Activated naive CD4-positive, alpha-beta T cell treated with anti-CD3 and anti-CD28 coated beads, Interleukin-2, amount 50 U/mL, for 72 hours (primary cell): ENCODE measurements around the gene TTC33. TPM values are rescaled to one million over a fixed set of nuclear protein-coding genes. Genes with fewer than 3 reads are reported as not detected.

Experiments used
- ATAC-seq, 2 donors: fragments of 150-1000 bp; cut with Tn5 transposase; 2 replicates each; pipeline ENCODE4 v1.10.0; 2021; ENCODE audit warnings: mild to moderate bottlenecking in 2 of 2, moderate library complexity in 2 of 2
- DNase-seq, 2 donors: peaks; one replicate each; pipeline ENCODE4 v3.0.0; 2021 to 2022; ENCODE audit warnings: low spot score in 2 of 2
- H3K27ac Mint-ChIP-seq, 2 donors: one replicate each; pipeline ENCODE4 v1.8.0; 2022; ENCODE audit warnings: mild to moderate bottlenecking in 2 of 2, mixed read lengths in 2 of 2
- H3K36me3 Mint-ChIP-seq, 2 donors: one replicate each; pipeline ENCODE4 v1.8.0; 2022; ENCODE audit warnings: mixed read lengths in 2 of 2
- H3K9me3 Mint-ChIP-seq, 2 donors: one replicate each; pipeline ENCODE4 v1.8.0; 2022; ENCODE audit warnings: mixed read lengths in 2 of 2
- total RNA-seq, 2 donors: library from RNA; stranded (reverse); gene quantifications; one replicate each; pipeline ENCODE4 v1.2.3, GENCODE V29; 2022

The TTC33 gene
- total RNA-seq, 2 donors from 2014 or later, result 22.2 to 22.5 TPM

DNA sequence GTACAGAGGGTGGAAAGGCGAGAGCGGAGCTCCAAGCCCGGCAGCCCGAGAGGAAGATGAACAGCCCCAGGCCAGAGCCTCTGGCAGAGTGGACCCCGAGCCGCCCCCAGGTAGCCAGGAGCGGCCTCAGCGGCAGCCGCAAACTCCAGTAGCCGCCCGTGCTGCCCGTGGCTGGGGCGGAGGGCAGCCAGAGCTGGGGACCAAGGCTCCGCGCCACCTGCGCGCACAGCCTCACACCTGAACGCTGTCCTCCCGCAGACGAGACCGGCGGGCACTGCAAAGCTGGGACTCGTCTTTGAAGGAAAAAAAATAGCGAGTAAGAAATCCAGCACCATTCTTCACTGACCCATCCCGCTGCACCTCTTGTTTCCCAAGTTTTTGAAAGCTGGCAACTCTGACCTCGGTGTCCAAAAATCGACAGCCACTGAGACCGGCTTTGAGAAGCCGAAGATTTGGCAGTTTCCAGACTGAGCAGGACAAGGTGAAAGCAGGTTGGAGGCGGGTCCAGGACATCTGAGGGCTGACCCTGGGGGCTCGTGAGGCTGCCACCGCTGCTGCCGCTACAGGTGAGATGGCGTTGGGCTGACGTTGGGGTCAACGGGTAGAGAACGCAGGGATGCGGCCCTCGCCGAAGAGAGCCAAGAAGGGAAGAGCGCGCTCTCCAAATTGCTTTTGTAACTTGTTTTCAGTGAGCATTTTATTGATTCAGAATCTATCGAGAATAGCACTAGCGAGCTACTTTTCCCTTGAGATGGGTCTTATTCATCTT lies 75.7 kb downstream of the TTC33 start, which contains the start of gene PTGER4:
Gene PTGER4, plus strand, starts transcription at position 3 of the 769 bp plus-strand sequence. CDS start 1,079 bp downstream, outside the sequence.
- Mint-ChIP-seq H3K27ac (peak within 1 kb of the TSS; percentile 98 to 99), H3K9me3 (no peaks in the 10 kb centered on the region), H3K36me3 (peaks cover 49 to 58% of the 10 kb centered on the region in 2 donors)
- peak in 1 of 2 donors; percentile 7 for ATAC-seq
- peak in 1 of 2 donors; percentile 44 for DNase-seq

DNA sequence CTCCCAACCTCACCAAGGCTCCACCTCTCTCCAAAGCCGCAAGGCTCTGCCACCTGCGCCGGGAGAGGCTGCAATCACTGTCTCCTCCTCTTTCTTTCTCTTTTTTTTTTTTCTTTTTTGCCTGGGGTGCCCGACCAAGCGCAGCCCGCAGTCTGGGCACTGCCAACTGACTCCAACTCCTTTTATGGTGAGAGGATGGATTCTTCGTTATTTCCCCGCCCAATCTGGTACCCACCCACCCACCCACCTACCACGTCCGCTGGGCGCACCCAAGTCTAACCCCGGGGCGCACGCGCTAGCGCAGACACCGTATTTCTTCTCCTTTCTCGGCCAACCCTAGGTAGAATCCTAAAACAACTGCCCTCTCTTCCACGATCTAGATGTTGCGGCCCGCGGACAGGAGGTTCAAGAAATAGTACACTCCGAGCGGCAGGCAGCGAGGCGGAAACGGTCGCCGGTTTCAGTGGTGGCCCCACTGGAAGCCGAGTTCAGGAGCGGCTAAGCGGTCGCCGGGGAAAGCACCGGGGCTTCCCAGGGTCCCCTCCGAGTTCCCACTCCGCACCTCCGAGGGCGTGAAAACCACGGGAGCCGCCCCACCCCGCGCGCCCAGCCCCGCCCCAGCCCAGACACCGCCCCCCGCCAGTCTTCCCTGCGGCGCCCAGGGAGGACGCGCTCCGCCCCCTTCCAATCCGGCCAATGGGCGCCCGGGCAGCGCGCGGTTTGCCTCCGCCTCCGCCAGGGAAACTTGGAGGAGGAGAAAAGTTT lies 76.4 kb downstream of the TTC33 start:
- Mint-ChIP-seq H3K27ac (peak overlapping the region; percentile 98 to 99), H3K9me3 (no peaks in the 10 kb centered on the region), H3K36me3 (peaks cover 45 to 53% of the 10 kb centered on the region in 2 donors)
- DNase-seq (peak; percentile 92 to 96), ATAC-seq (peak; percentile 65 to 70)

DNA sequence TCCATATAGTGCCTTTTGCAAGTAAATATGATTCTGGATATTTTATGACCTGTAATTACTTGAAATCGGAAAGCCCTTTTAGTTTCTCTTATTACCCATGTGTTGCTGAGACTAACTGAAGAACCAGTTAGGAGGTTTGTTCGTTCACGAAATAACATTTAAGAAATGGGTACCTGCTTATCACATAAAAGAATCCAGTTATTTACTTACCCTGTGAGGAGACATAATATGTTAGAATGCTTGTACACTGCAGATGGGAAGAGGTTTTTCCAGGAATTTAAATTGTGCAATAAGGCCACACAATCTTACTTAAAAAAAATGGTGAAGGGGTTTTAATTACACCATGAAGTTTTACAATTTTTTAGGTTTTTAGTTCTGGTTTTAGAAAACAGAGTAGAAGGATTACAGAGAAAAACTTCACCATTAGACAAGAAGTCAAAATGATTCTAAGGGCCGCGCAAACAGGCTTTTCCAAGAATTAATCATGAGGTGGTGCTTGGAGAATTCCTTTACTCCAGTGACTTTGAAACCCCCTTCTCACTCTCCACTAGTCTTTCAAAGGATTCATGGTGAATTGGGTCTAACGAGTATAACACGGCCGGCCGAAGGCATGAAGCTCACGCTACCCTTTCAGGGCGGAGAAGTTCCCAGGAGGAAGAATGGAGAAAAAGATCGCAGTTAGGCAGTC lies 77.2 kb downstream of the TTC33 start:
- Mint-ChIP-seq H3K36me3 (peaks cover 40 to 46% of the 10 kb centered on the region in 2 donors), H3K27ac (peak overlapping the region; percentile 98 to 99), H3K9me3 (no peaks in the 10 kb centered on the region)
- no peak for DNase-seq
- no peak for ATAC-seq

DNA sequence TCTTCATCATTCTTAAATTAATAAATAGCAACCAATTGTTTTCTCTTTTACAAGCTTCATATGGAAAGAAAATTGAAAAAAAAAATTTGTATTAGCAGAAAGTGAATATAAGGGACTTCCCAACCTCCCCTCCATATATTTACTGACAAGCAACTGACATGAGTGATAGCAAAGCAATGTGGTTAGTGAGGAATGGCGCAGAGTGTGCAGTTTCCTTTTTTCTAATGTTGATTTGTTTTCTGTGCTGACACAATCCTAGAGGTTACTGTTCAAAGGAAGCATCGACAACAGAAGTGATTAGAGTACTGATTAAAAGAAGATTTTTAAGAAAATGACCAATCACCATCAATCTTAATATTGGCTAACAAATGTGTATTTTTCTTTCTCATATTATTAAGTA lies 77.7 kb downstream of the TTC33 start:
- Mint-ChIP-seq H3K9me3 (no peaks in the 10 kb centered on the region), H3K27ac (peak overlapping the region; percentile 98 to 99), H3K36me3 (peaks cover 34 to 40% of the 10 kb centered on the region in 2 donors)
- DNase-seq, result no peak
- ATAC-seq, result no peak

DNA sequence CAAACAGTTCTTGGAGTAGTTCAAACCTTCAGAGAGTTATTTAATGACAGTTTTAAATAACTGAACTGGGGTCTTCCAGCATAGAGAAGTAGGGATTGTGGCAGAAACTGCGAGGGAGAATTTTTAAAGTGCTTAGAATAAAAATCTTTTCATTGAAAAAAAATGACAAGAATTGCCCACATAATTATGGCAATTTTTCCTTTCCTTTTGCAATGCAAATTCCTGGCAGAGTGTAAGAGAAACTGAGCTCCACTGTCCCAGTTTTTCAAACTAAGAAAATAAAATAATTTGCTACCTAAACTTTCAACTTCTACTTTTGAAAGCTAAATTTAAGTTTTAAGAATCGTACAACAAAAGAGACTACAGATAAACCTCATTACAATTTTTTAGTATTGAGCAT lies 78.3 kb downstream of the TTC33 start:
- Mint-ChIP-seq H3K36me3 (peaks cover 28 to 34% of the 10 kb centered on the region in 2 donors), H3K27ac (peak overlapping the region; percentile 85), H3K9me3 (no peaks in the 10 kb centered on the region)
- no peak for ATAC-seq
- DNase-seq, result no peak

DNA sequence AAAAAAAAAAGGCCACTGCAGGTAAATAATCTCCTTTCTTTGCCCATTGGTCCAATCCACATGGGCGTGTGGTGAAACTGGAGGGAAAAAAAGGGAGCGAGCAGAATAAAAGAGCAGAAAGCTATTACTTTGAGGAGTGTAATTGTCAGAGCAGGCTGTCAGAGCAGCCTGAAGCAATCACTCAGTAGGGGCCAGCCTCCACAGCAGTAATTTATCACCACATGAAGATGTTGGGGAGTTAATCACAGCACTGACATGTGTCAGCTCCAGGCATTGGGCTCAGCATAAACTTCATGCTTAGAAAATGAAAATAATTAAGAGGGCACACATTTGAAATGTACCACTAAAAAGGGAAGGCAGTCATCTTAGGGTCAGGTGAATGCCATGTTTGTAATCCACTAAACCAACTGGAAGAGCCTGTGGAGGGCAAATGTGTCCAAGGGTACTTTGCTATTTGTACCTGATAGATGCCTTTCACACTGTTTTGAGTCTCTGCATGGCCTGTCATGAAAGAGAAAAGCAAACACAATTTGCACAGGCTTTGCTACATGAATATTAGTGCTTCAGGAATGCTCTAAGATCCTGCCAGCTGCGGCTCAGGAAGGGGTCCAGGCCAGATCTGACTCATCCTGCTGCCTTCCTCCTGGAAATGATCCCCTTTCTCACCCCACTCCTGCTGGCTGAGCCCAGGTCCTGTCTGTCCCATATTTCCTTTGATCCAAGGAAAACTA lies 79.0 kb downstream of the TTC33 start:
- Mint-ChIP-seq H3K27ac (peak overlapping the region; percentile 85), H3K36me3 (peaks cover 22 to 28% of the 10 kb centered on the region in 2 donors), H3K9me3 (no peaks in the 10 kb centered on the region)
- DNase-seq (no peak), ATAC-seq (no peak)

DNA sequence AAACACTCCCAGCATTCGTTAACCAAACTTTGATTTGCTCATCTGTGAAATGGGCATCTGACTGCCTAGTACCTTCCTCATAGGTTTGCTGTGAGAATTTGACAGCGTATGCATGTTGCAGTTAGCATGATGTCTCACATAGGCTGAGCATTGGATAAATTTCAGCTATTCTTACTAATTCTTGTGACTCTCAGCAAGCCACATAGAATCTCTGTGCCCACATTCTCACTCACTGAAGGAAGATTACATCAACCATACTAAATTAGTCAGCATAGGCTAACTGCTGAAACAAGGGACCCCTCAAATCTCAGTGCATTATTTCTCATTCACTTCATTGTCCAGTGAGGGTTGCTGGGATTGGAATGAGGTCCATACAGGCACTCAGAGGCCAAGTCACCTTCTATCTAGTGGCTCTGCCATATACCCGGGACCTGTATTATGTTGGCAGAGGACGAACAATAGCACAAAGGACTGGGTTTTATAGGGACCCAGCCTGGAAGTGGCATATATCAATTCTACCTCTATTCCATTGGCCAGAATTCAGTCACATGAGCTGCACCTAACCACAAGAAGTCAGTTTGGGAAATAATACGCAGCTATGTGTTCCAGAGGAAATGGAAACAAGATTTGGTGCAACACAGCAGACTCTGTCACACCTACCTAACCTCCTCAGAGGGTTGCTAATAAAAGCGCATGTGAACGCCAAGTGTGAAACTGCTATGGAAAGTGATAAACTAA lies 80.2 kb downstream of the TTC33 start:
- peaks cover 9 to 15% of the 10 kb centered on the region in 2 donors for H3K36me3 Mint-ChIP-seq
- H3K9me3 Mint-ChIP-seq, result no peaks in the 10 kb centered on the region
- H3K27ac Mint-ChIP-seq, result peak overlapping the region; percentile 79 to 85
- DNase-seq (no peak), ATAC-seq (peak; percentile 26 to 46)

DNA sequence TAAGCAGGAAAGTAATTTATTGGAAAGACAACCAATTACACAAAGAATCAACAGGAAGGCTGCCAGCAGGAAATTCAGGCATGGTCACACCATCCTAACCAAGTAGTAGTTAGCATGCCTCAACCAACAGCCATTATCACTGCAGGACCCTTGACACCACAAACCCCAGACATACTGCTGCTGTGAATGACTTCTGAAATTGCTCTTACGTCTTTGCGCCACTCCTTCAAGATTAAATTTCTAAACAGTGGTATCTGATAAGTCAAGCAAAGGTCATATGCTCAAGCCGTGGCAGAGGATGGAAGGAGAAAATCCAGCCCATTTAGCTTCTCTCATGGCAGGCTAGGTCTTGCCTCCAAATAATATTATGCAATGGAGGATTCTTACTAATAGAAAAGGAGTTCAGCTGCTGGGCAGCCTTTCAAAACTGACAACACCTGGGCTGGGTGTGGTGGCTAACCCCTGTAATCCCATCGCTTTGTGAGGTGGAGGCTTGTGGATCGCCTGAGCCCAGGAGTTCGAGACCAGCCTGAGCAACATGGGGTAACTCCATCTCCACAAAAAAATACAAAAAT lies 81.0 kb downstream of the TTC33 start:
- ATAC-seq (no peak), DNase-seq (no peak)
- peak overlapping the region in 1 of 2 donors; percentile 85 for H3K27ac Mint-ChIP-seq
- H3K36me3 Mint-ChIP-seq, result peaks cover 1 to 7% of the 10 kb centered on the region in 2 donors
- H3K9me3 Mint-ChIP-seq, result no peaks in the 10 kb centered on the region

DNA sequence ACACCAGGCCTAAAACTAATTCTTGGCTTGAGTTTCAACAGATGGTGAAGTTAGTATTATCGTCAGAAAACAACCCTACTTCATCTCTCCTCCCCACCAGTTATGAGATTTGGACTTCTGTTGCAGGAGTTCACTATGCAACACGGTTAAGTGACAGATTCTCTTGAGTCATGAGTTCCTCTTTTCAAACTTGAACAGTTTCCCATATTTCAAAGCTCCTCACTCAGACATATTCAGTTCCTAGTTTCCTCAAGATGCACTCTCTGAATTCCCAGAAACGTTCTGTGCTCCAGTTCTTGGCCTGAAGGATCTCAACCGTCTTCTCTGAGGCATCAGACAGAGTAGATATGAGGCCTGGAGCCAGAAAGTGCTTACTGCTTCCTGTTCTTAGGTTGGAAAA lies 83.3 kb downstream of the TTC33 start:
- Mint-ChIP-seq H3K36me3 (no peaks in the 10 kb centered on the region), H3K27ac (no peak overlapping the region)
- no peak for ATAC-seq

DNA sequence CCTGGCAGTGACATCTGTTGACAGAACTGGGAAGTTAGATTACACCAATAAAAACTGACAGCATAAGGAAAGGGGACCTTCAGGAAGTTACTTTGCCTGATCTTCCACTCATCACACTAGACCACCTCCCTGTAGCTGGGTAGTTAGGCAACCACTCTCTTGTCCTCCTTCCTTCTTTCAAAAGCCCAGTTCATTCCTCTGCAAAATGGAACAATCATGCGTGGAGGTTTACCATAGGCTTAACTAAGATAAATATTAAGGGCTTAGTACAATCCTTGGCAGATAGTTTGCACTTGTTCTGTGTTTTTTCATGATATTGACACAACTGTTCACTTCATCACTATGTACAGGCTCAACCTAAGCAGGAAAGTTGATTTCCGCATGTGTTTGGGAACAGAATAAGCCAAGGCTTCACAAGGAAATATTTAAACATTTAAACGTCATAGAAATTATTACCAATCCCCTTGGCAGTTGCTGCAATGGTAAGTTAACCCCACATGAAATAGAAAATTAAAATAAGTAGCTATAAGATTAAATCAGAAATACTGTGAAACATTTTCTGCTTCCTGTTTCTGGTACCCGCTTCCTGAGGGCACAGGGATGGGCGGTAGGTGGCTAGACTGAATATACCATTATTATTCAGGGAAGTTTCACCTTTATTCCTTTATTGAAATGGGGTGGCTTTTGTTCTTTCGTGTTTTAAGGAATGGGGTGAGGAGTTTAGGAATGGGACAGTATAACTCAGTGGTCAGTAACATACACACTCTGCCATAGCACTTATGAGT lies 86.0 kb downstream of the TTC33 start:
- H3K9me3 Mint-ChIP-seq, result no peaks in the 10 kb centered on the region
- no peak for ATAC-seq
- H3K27ac Mint-ChIP-seq, result no peak overlapping the region
- DNase-seq, result no peak
- H3K36me3 Mint-ChIP-seq, result no peaks in the 10 kb centered on the region

More for the DNA sequence above, 83.3 kb downstream of the TTC33 start:
- no peak for DNase-seq
- no peaks in the 10 kb centered on the region for H3K9me3 Mint-ChIP-seq

DNA sequence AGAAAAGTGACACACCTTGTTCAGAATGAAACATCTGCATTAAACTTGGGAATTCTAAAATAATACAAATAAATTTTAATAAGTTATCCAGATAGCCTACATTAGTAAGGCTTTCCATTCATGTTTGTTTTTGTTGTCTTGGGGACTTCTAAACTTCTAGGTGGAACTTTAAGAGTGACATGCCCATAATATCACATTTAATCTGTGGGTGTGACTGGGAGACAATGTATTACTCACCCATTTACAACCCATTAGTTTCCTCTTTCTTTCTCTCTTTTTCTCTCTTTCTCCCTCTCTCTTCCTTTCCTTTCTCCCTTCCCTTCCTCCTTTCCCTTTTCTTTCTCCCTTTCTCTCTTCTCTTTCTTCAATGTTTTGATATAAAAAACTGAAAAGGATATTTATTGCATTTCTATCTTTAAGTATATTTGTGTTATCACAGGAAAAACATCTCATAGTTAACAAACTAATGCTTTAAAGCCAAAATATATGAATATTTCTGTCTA lies 88.5 kb downstream of the TTC33 start:
- Mint-ChIP-seq H3K36me3 (no peaks in the 10 kb centered on the region), H3K27ac (no peak overlapping the region), H3K9me3 (no peaks in the 10 kb centered on the region)
- DNase-seq (no peak), ATAC-seq (no peak)

DNA sequence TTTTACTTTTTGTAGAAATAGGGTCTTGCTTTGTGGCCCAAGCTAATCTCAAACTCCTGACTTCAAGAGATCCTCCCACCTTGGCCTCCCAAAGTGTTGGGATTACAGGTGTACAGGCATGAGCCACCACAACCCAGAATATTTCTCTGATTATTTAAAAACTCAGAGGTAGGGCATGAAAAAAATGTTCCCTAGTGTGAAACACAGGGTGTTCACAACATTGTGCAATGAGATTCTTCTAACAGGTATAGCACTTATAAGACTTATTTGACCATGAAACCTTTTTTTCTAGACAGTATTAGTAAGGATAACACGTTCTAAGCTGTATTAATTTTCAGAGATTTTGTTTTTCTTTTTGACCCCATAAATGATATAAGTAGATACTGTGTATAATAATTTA lies 89.1 kb downstream of the TTC33 start:
- Mint-ChIP-seq H3K36me3 (no peaks in the 10 kb centered on the region), H3K9me3 (no peaks in the 10 kb centered on the region), H3K27ac (no peak overlapping the region)
- ATAC-seq, result no peak
- no peak for DNase-seq

DNA sequence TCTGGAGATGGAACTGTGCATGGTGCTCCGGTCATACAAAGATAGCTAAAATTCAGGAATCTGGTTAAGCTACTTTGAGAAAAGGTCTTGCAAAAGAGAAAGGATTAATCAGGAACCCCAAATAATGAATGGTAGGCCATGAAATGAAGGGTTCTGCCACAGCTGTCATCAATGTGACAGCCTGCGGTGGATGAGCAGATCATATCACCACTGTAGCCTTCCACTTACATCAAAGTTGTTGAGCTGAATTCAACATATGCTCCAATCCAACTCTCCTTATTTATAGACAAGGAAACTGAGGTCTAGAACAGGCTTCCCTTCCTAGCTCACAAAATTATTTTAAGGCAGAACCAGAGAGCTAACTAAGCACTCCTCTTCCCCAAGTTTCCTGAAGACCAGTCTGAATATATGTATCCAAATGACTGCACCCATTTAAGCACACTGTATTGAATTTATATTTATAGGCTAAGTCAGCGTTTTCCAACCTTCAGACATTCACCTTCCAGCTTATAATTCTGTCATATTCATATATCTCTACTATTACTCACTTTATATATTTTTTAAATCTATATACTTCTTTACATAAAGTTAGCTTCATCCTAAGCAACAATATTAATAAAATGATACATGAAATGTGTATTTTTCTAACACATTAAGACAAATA lies 90.0 kb downstream of the TTC33 start:
- no peak overlapping the region for H3K27ac Mint-ChIP-seq
- no peaks in the 10 kb centered on the region for H3K9me3 Mint-ChIP-seq
- ATAC-seq, result no peak
- DNase-seq, result no peak
- H3K36me3 Mint-ChIP-seq, result no peaks in the 10 kb centered on the region

DNA sequence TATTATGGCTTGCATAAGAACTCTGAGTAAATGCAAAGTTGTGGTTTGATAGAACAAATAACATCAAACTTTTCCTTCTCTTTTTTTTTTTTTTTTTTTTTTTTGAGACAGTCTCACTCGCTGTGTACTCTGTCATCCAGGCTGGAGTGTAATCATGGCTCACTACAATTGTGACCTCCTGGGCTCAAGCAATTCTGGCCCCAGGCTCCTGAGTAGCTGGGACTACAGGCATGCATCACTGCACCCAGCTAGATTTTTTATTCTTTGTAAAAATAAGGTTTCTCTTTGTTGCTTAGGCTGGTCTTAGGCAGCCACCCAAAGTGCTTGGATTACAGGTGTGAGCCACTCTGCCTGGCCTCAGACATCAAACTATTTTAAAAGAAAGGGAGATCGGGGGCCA lies 95.0 kb downstream of the TTC33 start:
- H3K36me3 Mint-ChIP-seq, result no peaks in the 10 kb centered on the region
- DNase-seq, result no peak
- no peak for ATAC-seq
- peaks cover 0 to 9% of the 10 kb centered on the region in 2 donors for H3K9me3 Mint-ChIP-seq
- H3K27ac Mint-ChIP-seq, result no peak overlapping the region
